ENCODE results near the gene CDK14.
"Not testable (repeated sequence)": the region's sequence is repeated elsewhere in the genome, so short reads cannot be mapped to it uniquely, and the experiment has no call there.

CDK14 gene

DNA sequence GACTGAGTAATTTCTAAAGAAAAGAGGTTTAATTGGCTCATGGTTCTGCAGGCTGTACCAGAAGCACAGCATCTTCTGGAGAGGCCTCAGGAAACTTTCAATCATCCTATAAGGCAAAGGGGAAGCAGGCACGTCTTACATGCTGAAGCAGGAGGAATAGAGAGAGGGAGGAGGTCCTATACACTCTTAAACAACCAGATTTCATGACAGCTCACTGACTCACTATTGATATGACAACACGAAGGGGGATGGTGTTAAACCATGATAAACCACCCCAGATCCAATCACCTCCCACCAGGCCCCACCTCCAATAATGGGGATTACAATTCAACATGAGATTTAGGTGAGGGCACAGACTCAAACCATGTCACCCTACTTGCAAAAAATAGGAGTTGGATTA is 201.5 kb downstream of the CDK14 start:
- no peaks in the 10 kb centered on the region for H3K9me3 ChIP-seq (ENCODE audit: control insufficient read depth, low read length)
- H3K9ac ChIP-seq: no peak overlapping the region
- no peak for TF ChIP-seq CTCF (IDR thresholded peaks at IDR 0.05)
- no peaks in the 10 kb centered on the region for H3K27me3 ChIP-seq (ENCODE audit: control insufficient read depth, insufficient read depth, low read length)
- no peaks in the 10 kb centered on the region for H3K4me1 ChIP-seq
- no peaks in the 10 kb centered on the region for H3K36me3 ChIP-seq (ENCODE audit: control insufficient read depth, insufficient read depth, low read length)
- no peak overlapping the region for H3K27ac ChIP-seq
- H2AFZ ChIP-seq: no peak overlapping the region
- H3K4me3 ChIP-seq (ENCODE audit: low read depth, low read length): no peak overlapping the region
- no peaks in the 10 kb centered on the region for H3K79me2 ChIP-seq
- no peak overlapping the region for H3K4me2 ChIP-seq (ENCODE audit: low read length)

- H3K9me3 ChIP-seq (ENCODE audit: control insufficient read depth, low read length): no peaks in the 10 kb centered on the region
- H3K4me3 ChIP-seq (ENCODE audit: low read depth, low read length): no peak overlapping the region
- no peaks in the 10 kb centered on the region for H3K79me2 ChIP-seq
- H3K36me3 ChIP-seq (ENCODE audit: control insufficient read depth, insufficient read depth, low read length): no peaks in the 10 kb centered on the region
- no peaks in the 10 kb centered on the region for H3K27me3 ChIP-seq (ENCODE audit: control insufficient read depth, insufficient read depth, low read length)
- no peaks in the 10 kb centered on the region for H3K4me1 ChIP-seq
- H3K4me2 ChIP-seq (ENCODE audit: low read length): no peak overlapping the region
- no peak overlapping the region for H3K9ac ChIP-seq
- H2AFZ ChIP-seq: no peak overlapping the region
- no peak overlapping the region for H3K27ac ChIP-seq
- no peak for TF ChIP-seq CTCF (IDR thresholded peaks at IDR 0.05)
Measured at GRCh38 chr7:90804370-90804769, 208.2 kb downstream of the CDK14 start.

- H3K4me3 ChIP-seq (ENCODE audit: low read depth, low read length); H3K36me3 ChIP-seq (ENCODE audit: control insufficient read depth, insufficient read depth, low read length); H3K9me3 ChIP-seq (ENCODE audit: control insufficient read depth, low read length); H3K4me2 ChIP-seq (ENCODE audit: low read length); H3K27ac ChIP-seq; H2AFZ ChIP-seq; H3K27me3 ChIP-seq (ENCODE audit: control insufficient read depth, insufficient read depth, low read length); H3K9ac ChIP-seq; H3K79me2 ChIP-seq; H3K4me1 ChIP-seq: not testable (repeated sequence)
Measured at GRCh38 chr7:90815552-90815951, 219.4 kb downstream of the CDK14 start.

- H3K4me2 ChIP-seq (ENCODE audit: low read length): no peak overlapping the region
- H3K79me2 ChIP-seq: no peaks in the 10 kb centered on the region
- no peak for TF ChIP-seq CTCF (IDR thresholded peaks at IDR 0.05)
- no peak overlapping the region for H3K9ac ChIP-seq
- H3K9me3 ChIP-seq (ENCODE audit: control insufficient read depth, low read length): no peaks in the 10 kb centered on the region
- no peak overlapping the region for H3K4me3 ChIP-seq (ENCODE audit: low read depth, low read length)
- no peaks in the 10 kb centered on the region for H3K4me1 ChIP-seq
- H2AFZ ChIP-seq: no peak overlapping the region
- no peaks in the 10 kb centered on the region for H3K36me3 ChIP-seq (ENCODE audit: control insufficient read depth, insufficient read depth, low read length)
- H3K27ac ChIP-seq: no peak overlapping the region
- H3K27me3 ChIP-seq (ENCODE audit: control insufficient read depth, insufficient read depth, low read length): no peaks in the 10 kb centered on the region
Measured at GRCh38 chr7:90816511-90817142, 220.5 kb downstream of the CDK14 start.

- Histone ChIP-seq H3K4me1 (no peaks in the 10 kb centered on the region), H3K27me3 (ENCODE audit: control insufficient read depth, insufficient read depth, low read length) (no peaks in the 10 kb centered on the region), H2AFZ (no peak overlapping the region), H3K4me3 (ENCODE audit: low read depth, low read length) (no peak overlapping the region), H3K27ac (no peak overlapping the region), H3K9me3 (ENCODE audit: control insufficient read depth, low read length) (no peaks in the 10 kb centered on the region), H3K4me2 (ENCODE audit: low read length) (no peak overlapping the region), H3K36me3 (ENCODE audit: control insufficient read depth, insufficient read depth, low read length) (no peaks in the 10 kb centered on the region), H3K9ac (no peak overlapping the region), H3K79me2 (no peaks in the 10 kb centered on the region)
- no peak for TF ChIP-seq CTCF (IDR thresholded peaks at IDR 0.05)
Measured at GRCh38 chr7:90817151-90817550, 221.0 kb downstream of the CDK14 start.
